ENCODE measurements around the gene OR2Y1.

DNA sequence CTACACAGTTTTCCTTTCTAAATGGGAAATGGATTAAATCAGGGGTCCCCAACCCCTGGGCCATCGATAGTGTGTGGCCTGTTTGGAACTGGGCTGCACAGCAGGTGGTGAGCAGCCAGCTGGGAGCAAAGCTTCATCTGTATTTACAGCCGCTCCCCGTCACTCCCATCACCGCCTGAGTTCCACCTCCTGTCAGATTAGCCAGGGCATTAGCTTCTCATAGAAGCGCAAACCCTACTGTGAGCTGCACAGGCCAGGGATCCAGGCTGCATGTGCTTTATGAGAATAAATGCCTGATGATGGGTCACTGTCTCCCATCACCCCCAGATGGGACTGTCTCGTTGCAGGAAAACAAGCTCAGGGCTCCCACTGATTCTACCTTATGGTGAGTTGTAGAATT is 49.3 kb downstream of the OR2Y1 start:
- TF ChIP-seq CTCF (IDR thresholded peaks at IDR 0.05) (no peak), POLR2A (IDR thresholded peaks at IDR 0.05) (no peak), EP300 (IDR thresholded peaks at IDR 0.05) (no peak)
